Measurements from ENCODE around the gene SULT1C2.
"Not testable (repeated sequence)": the region's sequence is repeated elsewhere in the genome, so short reads cannot be mapped to it uniquely, and the experiment has no call there.

SULT1C2 gene

GRCh38 chr2:108355906-108356734 is 67.4 kb downstream of the SULT1C2 start:
- no peaks in the 10 kb centered on the region for H3K79me2 ChIP-seq (ENCODE audit: insufficient read depth, low read length)
- no peaks in the 10 kb centered on the region for H3K9me3 ChIP-seq (ENCODE audit: insufficient read depth, low read length, severe bottlenecking)
- no peak overlapping the region for H3K27ac ChIP-seq (ENCODE audit: low read length)
- ATAC-seq (ENCODE audit: insufficient read depth, low read depth) (no peak), DNase-seq (no peak)
- no peak overlapping the region for H3K4me2 ChIP-seq (ENCODE audit: insufficient read depth, low read length)
- H3K4me1 ChIP-seq (ENCODE audit: insufficient read depth, low read length), result no peaks in the 10 kb centered on the region
- H3K36me3 ChIP-seq (ENCODE audit: insufficient read depth, low read length), result no peaks in the 10 kb centered on the region
- no peak overlapping the region for H2AFZ ChIP-seq (ENCODE audit: low read depth, low read length)
- H3K9ac ChIP-seq (ENCODE audit: low read depth, low read length), result no peak overlapping the region
- H3K4me3 ChIP-seq (ENCODE audit: low read depth in 1 of 2, low read length in 2 of 2), result no peak overlapping the region
- no peaks in the 10 kb centered on the region for H4K20me1 ChIP-seq (ENCODE audit: insufficient read depth, low read length)
- H3K27me3 ChIP-seq (ENCODE audit: insufficient read depth, low read length, poor library complexity), result peaks cover 9% of the 10 kb centered on the region
- no peak for TF ChIP-seq CTCF (IDR thresholded peaks at IDR 0.05; ENCODE audit: borderline replicate concordance, extremely low read depth, low read length, poor library complexity, severe bottlenecking)
- no peak for TF ChIP-seq EZH2 (IDR thresholded peaks at IDR 0.05; ENCODE audit: borderline replicate concordance, low read depth, low read length, severe bottlenecking)

GRCh38 chr2:108359336-108359735 is 70.6 kb downstream of the SULT1C2 start:
- not testable (repeated sequence) for H3K4me2 ChIP-seq (ENCODE audit: insufficient read depth, low read length); H2AFZ ChIP-seq (ENCODE audit: low read depth, low read length); ATAC-seq (ENCODE audit: insufficient read depth, low read depth); H3K4me3 ChIP-seq (ENCODE audit: low read depth in 1 of 2, low read length in 2 of 2); H3K9ac ChIP-seq (ENCODE audit: low read depth, low read length); H3K9me3 ChIP-seq (ENCODE audit: insufficient read depth, low read length, severe bottlenecking); H3K4me1 ChIP-seq (ENCODE audit: insufficient read depth, low read length); H3K27ac ChIP-seq (ENCODE audit: low read length); DNase-seq; H3K36me3 ChIP-seq (ENCODE audit: insufficient read depth, low read length); H4K20me1 ChIP-seq (ENCODE audit: insufficient read depth, low read length); H3K79me2 ChIP-seq (ENCODE audit: insufficient read depth, low read length)
- H3K27me3 ChIP-seq (ENCODE audit: insufficient read depth, low read length, poor library complexity), result peaks cover 13% of the 10 kb centered on the region

Data from DND-41 (cell line).